Transverse colon (tissue), 4 donors: Measurements from ENCODE around the gene MYLK.

ENCODE experiments used
- CTCF ChIP-seq, 5 experiments: fragments of 200-600 bp in 3 of 5; fragments of 450-650 bp in 2 of 5; sonication (generic) in 3 of 5; IDR thresholded peaks; 1 replicate in 2 of 5; 2 replicates in 3 of 5; pipeline ENCODE4 v1.5.1; 2016 to 2017; ENCODE audit warnings: antibody characterized with exemption in 5 of 5, inconsistent platforms in 3 of 5, mild to moderate bottlenecking in 2 of 5, moderate library complexity in 1 of 5
- EP300 ChIP-seq: sonication (generic); formaldehyde crosslinking; IDR thresholded peaks from one replicate; pipeline ENCODE4 v1.6.1; 2017; ENCODE audit warnings: antibody characterized with exemption, low read depth
- POLR2A ChIP-seq: fragments of 450-650 bp; IDR thresholded peaks from one replicate; pipeline ENCODE4 v1.6.1; 2016; ENCODE audit warnings: antibody characterized with exemption, mild to moderate bottlenecking, moderate library complexity
- POLR2AphosphoS5 ChIP-seq, 3 donors: sonication (generic); formaldehyde crosslinking; IDR thresholded peaks; one replicate each; pipeline ENCODE4 v1.6.1; 2016; ENCODE audit warnings: antibody characterized with exemption in 3 of 3

GRCh38 chr3:123766193-123767008, 117.7 kb downstream of the MYLK start:
- no peak for TF ChIP-seq CTCF (IDR thresholded peaks at IDR 0.05)
- no peak for TF ChIP-seq POLR2AphosphoS5 (IDR thresholded peaks at IDR 0.05)
- TF ChIP-seq EP300, result no peak
- TF ChIP-seq POLR2A, result no peak
